GM23248 (cell line): ENCODE results near the gene RNF114.

Experiments used
- EZH2 ChIP-seq: fragments of 200-600 bp; sonication (generic); IDR thresholded peaks from 2 replicates; pipeline ENCODE4 v1.6.1; 2018; ENCODE audit warnings: antibody characterized with exemption, mild to moderate bottlenecking; ENCODE audit not compliant: insufficient read depth, poor library complexity, severe bottlenecking
- EZH2phosphoT487 ChIP-seq: fragments of 200-600 bp; sonication (generic); IDR thresholded peaks from 2 replicates; pipeline ENCODE4 v1.6.1; 2018; ENCODE audit warnings: antibody characterized with exemption, moderate library complexity, mild to moderate bottlenecking, low read depth; ENCODE audit not compliant: insufficient read depth

- TF ChIP-seq EZH2 (no peak), EZH2phosphoT487 (no peak)
Observed at GRCh38 chr20:49989234-49990065, 53.3 kb downstream of the RNF114 start.
